Keratinocyte (primary cell): ENCODE measurements around the gene NOTCH1. TPM values are rescaled to one million over a fixed set of nuclear protein-coding genes. Genes with fewer than 3 reads are reported as not detected.

ENCODE experiments used
- DNase-seq: peaks from one replicate; pipeline ENCODE4 v3.0.0-alpha.2; 2011; ENCODE audit warnings: low read depth, missing footprints, low spot score
- FAIRE-seq: peaks from 2 replicates; lab custom pipeline; 2011; peaks lifted over from hg19 to GRCh38; lab: Jason Lieb, UNC
- H2AFZ ChIP-seq: 2 replicates; pipeline ENCODE4 v1.6.0; 2012; ENCODE audit warnings: low read length, control low read depth, inconsistent platforms; ENCODE audit not compliant: control insufficient read depth
- H3K27ac ChIP-seq: 2 replicates; pipeline ENCODE4 v1.5.1; 2011; ENCODE audit warnings: low read length; ENCODE audit not compliant: control insufficient read depth, insufficient read depth
- H3K27me3 ChIP-seq: 3 replicates; pipeline ENCODE4 v1.6.0; 2011; ENCODE audit warnings: low read length; ENCODE audit not compliant: control insufficient read depth, insufficient read depth; ENCODE audit errors: extremely low read depth
- H3K36me3 ChIP-seq, 2 experiments: 2 replicates in 1 of 2; 3 replicates in 1 of 2; pipeline ENCODE4 v1.5.1; 2011; ENCODE audit warnings: low read length in 2 of 2, mild to moderate bottlenecking in 1 of 2; ENCODE audit not compliant: control insufficient read depth in 2 of 2, insufficient read depth in 2 of 2; ENCODE audit errors: extremely low read depth in 1 of 2
- H3K4me1 ChIP-seq: 3 replicates; pipeline ENCODE4 v1.5.1; 2011; ENCODE audit warnings: low read length; ENCODE audit not compliant: control insufficient read depth, insufficient read depth; ENCODE audit errors: extremely low read depth
- H3K4me2 ChIP-seq: 3 replicates; pipeline ENCODE4 v1.6.0; 2011; ENCODE audit warnings: low read depth, low read length; ENCODE audit not compliant: control insufficient read depth, insufficient read depth; ENCODE audit errors: extremely low read depth
- H3K4me3 ChIP-seq, 3 experiments: fragments of 200-600 bp in 1 of 3; sonication (generic) in 1 of 3; 2 replicates in 2 of 3; 3 replicates in 1 of 3; pipeline ENCODE4 v1.5.1; 2011 to 2016; ENCODE audit warnings: low read length in 3 of 3, mild to moderate bottlenecking in 3 of 3, control low read depth in 2 of 3, inconsistent platforms in 1 of 3, low read depth in 1 of 3, mixed read lengths in 1 of 3, mixed run types in 1 of 3, moderate library complexity in 1 of 3; ENCODE audit not compliant: control insufficient read depth in 2 of 3, insufficient read depth in 2 of 3; ENCODE audit errors: extremely low read depth in 1 of 3
- H3K79me2 ChIP-seq: 2 replicates; pipeline ENCODE4 v1.6.0; 2012; ENCODE audit warnings: low read length; ENCODE audit not compliant: control insufficient read depth, insufficient read depth
- H3K9ac ChIP-seq: 3 replicates; pipeline ENCODE4 v1.6.0; 2011; ENCODE audit warnings: low read length; ENCODE audit not compliant: control insufficient read depth, insufficient read depth; ENCODE audit errors: extremely low read depth
- H3K9me1 ChIP-seq: 3 replicates; pipeline ENCODE4 v1.6.0; 2011; ENCODE audit warnings: low read length; ENCODE audit not compliant: control insufficient read depth, insufficient read depth; ENCODE audit errors: extremely low read depth
- H3K9me3 ChIP-seq: 2 replicates; pipeline ENCODE4 v1.5.1; 2012; ENCODE audit warnings: low read depth, low read length; ENCODE audit not compliant: control insufficient read depth
- H4K20me1 ChIP-seq: 3 replicates; pipeline ENCODE4 v1.6.0; 2011; ENCODE audit warnings: low read length; ENCODE audit not compliant: control insufficient read depth, insufficient read depth; ENCODE audit errors: extremely low read depth
- CTCF ChIP-seq, 3 experiments: IDR thresholded peaks in 1 of 3; conservative IDR thresholded peaks in 1 of 3; optimal IDR thresholded peaks in 1 of 3; 2 replicates in 2 of 3; 3 replicates in 1 of 3; pipeline versions ENCODE3 to v1.5.1; 2011; ENCODE audit warnings: low read length in 3 of 3, mild to moderate bottlenecking in 3 of 3, moderate library complexity in 2 of 3, control low read depth in 1 of 3, inconsistent platforms in 1 of 3; ENCODE audit not compliant: insufficient read depth in 2 of 3; ENCODE audit errors: extremely low read depth in 1 of 3
- EZH2 ChIP-seq: IDR thresholded peaks from one replicate; pipeline ENCODE4 v1.6.1; 2012; ENCODE audit warnings: inconsistent platforms, mild to moderate bottlenecking, low read length, moderate library complexity
- dilution Hi-C: fragments of 300-500 bp; cut with MboI; formaldehyde crosslinking; loops from one replicate; pipeline ENCODE4 v1.7.0; 2020; ENCODE audit warnings: low sequenced_read_pairs; ENCODE audit not compliant: extremely low pct_ligation_motif_present
- polyA plus RNA-seq, 5 experiments: library from polyadenylated mRNA; depleted of rRNA in 3 of 5; stranded (reverse) in 3 of 5; stranded (forward) in 1 of 5; unstranded in 1 of 5; fragments of >200 nt; gene quantifications; 1 replicate in 1 of 5; 2 replicates in 3 of 5; 3 replicates in 1 of 5; pipeline versions ENCODE4 v1.2.1 to v1.2.3, GENCODE V29; 2011 to 2012; ENCODE audit warnings: missing spikeins in 2 of 5, low read depth in 1 of 5, low replicate concordance in 1 of 5

NOTCH1 gene
- polyA plus RNA-seq, 1 donor (not counting 4 experiments of a cell fraction or from before 2014, with no cell fraction given): 6.1 TPM

DNA sequence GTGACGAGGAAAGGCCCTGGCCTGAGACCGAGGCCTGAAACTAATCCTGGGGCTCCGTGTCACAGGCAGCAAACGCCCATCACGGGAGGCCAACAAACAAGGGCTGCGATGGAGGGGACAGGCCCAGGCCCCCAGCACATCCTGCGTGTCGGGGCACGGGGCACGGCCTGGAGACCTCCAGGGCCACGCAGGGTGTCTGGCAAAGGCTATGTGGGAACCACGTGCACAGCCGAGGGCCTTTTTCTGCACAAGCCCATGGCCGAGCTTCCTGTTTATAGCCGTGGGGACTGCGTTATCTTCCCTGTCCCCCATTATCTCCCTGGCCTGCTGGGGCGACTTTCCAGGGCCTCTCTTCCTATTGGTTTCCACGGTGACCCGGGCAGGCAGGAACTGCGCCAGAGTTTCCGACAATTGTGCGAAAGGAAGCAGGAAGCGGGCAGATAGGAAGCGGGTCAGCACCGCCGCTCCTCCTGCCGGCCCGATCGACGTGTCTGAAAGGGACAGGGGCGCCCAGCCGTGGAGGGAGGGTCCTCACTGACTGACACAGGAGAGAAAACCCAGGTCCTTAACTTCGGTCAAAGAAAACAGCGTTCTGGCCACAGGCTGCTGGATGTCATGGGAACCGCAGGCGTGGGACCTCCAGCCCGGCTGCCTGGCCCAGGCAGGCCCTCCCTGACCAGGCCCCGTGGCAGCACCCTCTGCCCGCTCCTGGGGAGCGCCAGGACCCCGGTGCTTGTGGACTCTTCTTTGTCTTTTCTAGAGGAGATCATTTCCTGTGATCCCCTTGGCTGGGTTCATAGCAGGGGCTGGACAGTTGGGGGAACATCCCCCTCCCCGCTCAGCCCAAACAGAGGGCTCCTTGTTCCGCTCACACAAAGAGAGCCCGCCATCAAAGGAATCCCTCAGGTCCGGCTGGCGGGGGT, 33.9 kb downstream of the NOTCH1 start:
- no peaks in the 10 kb centered on the region for H3K9me1 ChIP-seq
- H3K79me2 ChIP-seq: peaks cover 13% of the 10 kb centered on the region
- no peak overlapping the region for H3K4me2 ChIP-seq
- no peak overlapping the region for H3K27ac ChIP-seq
- no peak overlapping the region for H3K4me3 ChIP-seq
- peaks cover 10% of the 10 kb centered on the region for H4K20me1 ChIP-seq
- no peak for TF ChIP-seq EZH2
- no peak for TF ChIP-seq CTCF (optimal IDR thresholded peaks at IDR 0.05 in 1 of 3, IDR thresholded peaks at IDR 0.05 in 1 of 3, conservative IDR thresholded peaks at IDR 0.05 in 1 of 3; ENCODE audit: extremely low read depth in 1 of 3, insufficient read depth in 2 of 3, low read length in 3 of 3)
- DNase-seq (no peak), FAIRE-seq (no peak)
- no peaks in the 10 kb centered on the region for H3K9me3 ChIP-seq
- H2AFZ ChIP-seq: no peak overlapping the region
- no peaks in the 10 kb centered on the region for H3K27me3 ChIP-seq
- no peaks in the 10 kb centered on the region for H3K4me1 ChIP-seq
- no peak overlapping the region for H3K9ac ChIP-seq
- dilution Hi-C loops: no loop called here
- H3K36me3 ChIP-seq: peaks cover 60 to 74% of the 10 kb centered on the region in 2 experiments

GRCh38 chr9:136511144-136511669, 34.6 kb downstream of the NOTCH1 start:
- H3K27ac ChIP-seq: no peak overlapping the region
- no peak overlapping the region for H3K9ac ChIP-seq
- no peak overlapping the region for H3K4me2 ChIP-seq
- TF ChIP-seq EZH2: no peak
- no peak for TF ChIP-seq CTCF (optimal IDR thresholded peaks at IDR 0.05 in 1 of 3, IDR thresholded peaks at IDR 0.05 in 1 of 3, conservative IDR thresholded peaks at IDR 0.05 in 1 of 3; ENCODE audit: extremely low read depth in 1 of 3, insufficient read depth in 2 of 3, low read length in 3 of 3)
- H3K27me3 ChIP-seq: no peaks in the 10 kb centered on the region
- H3K9me1 ChIP-seq: no peaks in the 10 kb centered on the region
- dilution Hi-C loops: no loop called here
- H4K20me1 ChIP-seq: peaks cover 10% of the 10 kb centered on the region
- H3K4me3 ChIP-seq: no peak overlapping the region
- DNase-seq (no peak), FAIRE-seq (no peak)
- H3K36me3 ChIP-seq: peaks cover 67 to 73% of the 10 kb centered on the region in 2 experiments
- H2AFZ ChIP-seq: no peak overlapping the region
- peaks cover 13% of the 10 kb centered on the region for H3K79me2 ChIP-seq
- H3K9me3 ChIP-seq: no peaks in the 10 kb centered on the region
- H3K4me1 ChIP-seq: no peaks in the 10 kb centered on the region
